OCI-LY3 (cell line): ENCODE results near the gene DHDH.
"Not testable (repeated sequence)": the region's sequence is repeated elsewhere in the genome, so short reads cannot be mapped to it uniquely, and the experiment has no call there.

Source experiments
- H2AFZ ChIP-seq: fragments of 200-600, 300-600 bp; shearing (Covaris generic); 2 replicates; pipeline ENCODE4 v1.6.0; 2014; ENCODE audit warnings: antibody characterized with exemption, low read depth, low read length
- H3K27ac ChIP-seq: fragments of 200-600, 300-600 bp; sonication (generic); 2 replicates; pipeline ENCODE4 v1.5.1; 2014; ENCODE audit warnings: mild to moderate bottlenecking, low read length, moderate library complexity, mixed read lengths
- H3K27me3 ChIP-seq: fragments of 200-600, 300-600 bp; sonication (generic); 2 replicates; pipeline ENCODE4 v1.6.1; 2014; ENCODE audit warnings: low read depth, low read length, mixed read lengths
- H3K36me3 ChIP-seq: fragments of 200-600, 300-600 bp; sonication (generic); replicated peaks from 2 replicates; pipeline ENCODE3; 2014; ENCODE audit warnings: low read depth, low read length, mixed read lengths
- H3K4me1 ChIP-seq: fragments of 300-600, 200-600 bp; sonication (generic); 2 replicates; pipeline ENCODE4 v1.6.1; 2014; ENCODE audit warnings: low read length, mixed read lengths
- H3K4me2 ChIP-seq: fragments of 200-600, 300-600 bp; sonication (generic); 2 replicates; pipeline ENCODE4 v1.6.1; 2014; ENCODE audit warnings: low read length, mixed read lengths
- H3K4me3 ChIP-seq: fragments of 300-600, 200-600 bp; sonication (generic); 2 replicates; pipeline ENCODE4 v1.5.1; 2014; ENCODE audit warnings: antibody characterized with exemption, mild to moderate bottlenecking, low read length, moderate library complexity
- H3K79me2 ChIP-seq: fragments of 300-600, 200-600 bp; shearing (Covaris generic); 2 replicates; pipeline ENCODE4 v1.6.1; 2014; ENCODE audit warnings: mild to moderate bottlenecking, low read length, mixed read lengths
- H3K9ac ChIP-seq: fragments of 300-600, 200-600 bp; shearing (Covaris generic); 2 replicates; pipeline ENCODE4 v1.6.0; 2014; ENCODE audit warnings: mild to moderate bottlenecking, low read length, moderate library complexity
- H3K9me3 ChIP-seq: fragments of 200-600, 300-600 bp; shearing (Covaris generic); 2 replicates; pipeline ENCODE4 v1.6.1; 2014; ENCODE audit warnings: low read length, mixed read lengths; ENCODE audit not compliant: insufficient read depth
- H4K20me1 ChIP-seq: fragments of 200-600, 300-600 bp; sonication (generic); 2 replicates; pipeline ENCODE4 v1.6.1; 2016; ENCODE audit warnings: low read length, mixed read lengths; ENCODE audit not compliant: insufficient read depth
- EZH2phosphoT487 ChIP-seq: fragments of 200-600 bp; shearing (Covaris generic); IDR thresholded peaks from 2 replicates; pipeline ENCODE4 v1.6.1; 2018; ENCODE audit warnings: antibody characterized with exemption, mixed run types, low read depth
- TF ChIP-seq, protein P1 (sequence below): fragments of 200-600, 300-600 bp; sonication (generic); IDR thresholded peaks from 2 replicates; pipeline ENCODE4 v1.5.1; 2014; ENCODE audit warnings: antibody characterized with exemption, low read length, low read depth

Gene DHDH

GRCh38 chr19:48905664-48906063 is 27.8 kb upstream of the DHDH start:
- Histone ChIP-seq H3K36me3 (peaks cover 12% of the 10 kb centered on the region), H4K20me1 (no peaks in the 10 kb centered on the region), H2AFZ (no peak overlapping the region), H3K79me2 (0 out of 2 replicates have a peak, but pooled peaks cover under 1% of the 10 kb centered on the region), H3K4me3 (no peak overlapping the region), H3K4me1 (peaks cover 6% of the 10 kb centered on the region; the same call in 1 of the 2 replicates), H3K9ac (no peak overlapping the region), H3K27me3 (no peaks in the 10 kb centered on the region), H3K27ac (no peak overlapping the region), H3K9me3 (no peaks in the 10 kb centered on the region), H3K4me2 (no peak overlapping the region)
- no peak for TF ChIP-seq EZH2phosphoT487
- TF ChIP-seq, protein P1, sequence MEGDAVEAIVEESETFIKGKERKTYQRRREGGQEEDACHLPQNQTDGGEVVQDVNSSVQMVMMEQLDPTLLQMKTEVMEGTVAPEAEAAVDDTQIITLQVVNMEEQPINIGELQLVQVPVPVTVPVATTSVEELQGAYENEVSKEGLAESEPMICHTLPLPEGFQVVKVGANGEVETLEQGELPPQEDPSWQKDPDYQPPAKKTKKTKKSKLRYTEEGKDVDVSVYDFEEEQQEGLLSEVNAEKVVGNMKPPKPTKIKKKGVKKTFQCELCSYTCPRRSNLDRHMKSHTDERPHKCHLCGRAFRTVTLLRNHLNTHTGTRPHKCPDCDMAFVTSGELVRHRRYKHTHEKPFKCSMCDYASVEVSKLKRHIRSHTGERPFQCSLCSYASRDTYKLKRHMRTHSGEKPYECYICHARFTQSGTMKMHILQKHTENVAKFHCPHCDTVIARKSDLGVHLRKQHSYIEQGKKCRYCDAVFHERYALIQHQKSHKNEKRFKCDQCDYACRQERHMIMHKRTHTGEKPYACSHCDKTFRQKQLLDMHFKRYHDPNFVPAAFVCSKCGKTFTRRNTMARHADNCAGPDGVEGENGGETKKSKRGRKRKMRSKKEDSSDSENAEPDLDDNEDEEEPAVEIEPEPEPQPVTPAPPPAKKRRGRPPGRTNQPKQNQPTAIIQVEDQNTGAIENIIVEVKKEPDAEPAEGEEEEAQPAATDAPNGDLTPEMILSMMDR: no peak

DNA sequence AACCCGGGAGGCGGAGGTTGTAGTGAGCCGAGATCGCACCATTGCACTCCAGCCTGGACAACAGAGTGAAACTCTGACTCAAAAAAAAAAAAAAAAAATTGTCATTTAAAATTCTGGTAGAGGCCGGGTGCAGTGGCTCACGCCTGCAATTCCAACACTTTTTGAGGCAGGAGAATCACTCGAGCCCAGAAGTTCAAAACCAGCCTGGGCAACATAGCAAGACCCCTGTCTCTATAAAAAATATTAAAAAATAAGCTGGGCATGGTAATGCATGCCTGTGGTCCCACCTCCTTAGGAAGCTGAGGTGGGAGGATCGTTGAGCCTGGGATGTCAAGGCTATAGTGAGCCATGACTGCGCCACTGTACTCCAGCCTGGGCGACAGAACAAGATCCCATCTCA is 27.2 kb upstream of the DHDH start:
- H3K4me3 ChIP-seq: no peak overlapping the region
- no peaks in the 10 kb centered on the region for H3K9me3 ChIP-seq
- no peak overlapping the region for H3K27ac ChIP-seq
- TF ChIP-seq, protein P1: no peak
- no peak for TF ChIP-seq EZH2phosphoT487
- peaks cover 6% of the 10 kb centered on the region; the same call in 1 of the 2 replicates for H3K4me1 ChIP-seq
- H3K36me3 ChIP-seq: peaks cover 18% of the 10 kb centered on the region
- H3K9ac ChIP-seq: no peak overlapping the region
- no peaks in the 10 kb centered on the region for H3K27me3 ChIP-seq
- H3K79me2 ChIP-seq: no peaks in the 10 kb centered on the region
- H2AFZ ChIP-seq: no peak overlapping the region
- no peak overlapping the region for H3K4me2 ChIP-seq
- no peaks in the 10 kb centered on the region for H4K20me1 ChIP-seq

- Histone ChIP-seq H3K27ac (no peak overlapping the region), H3K4me3 (no peak overlapping the region), H3K79me2 (no peaks in the 10 kb centered on the region), H4K20me1 (no peaks in the 10 kb centered on the region), H3K4me1 (peaks cover 6% of the 10 kb centered on the region; the same call in 1 of the 2 replicates), H3K36me3 (peaks cover 21% of the 10 kb centered on the region), H3K9me3 (no peaks in the 10 kb centered on the region), H2AFZ (no peak overlapping the region), H3K4me2 (no peak overlapping the region), H3K27me3 (no peaks in the 10 kb centered on the region), H3K9ac (no peak overlapping the region)
- TF ChIP-seq, protein P1: no peak
- no peak for TF ChIP-seq EZH2phosphoT487
Measured at GRCh38 chr19:48907671-48908070, 25.8 kb upstream of the DHDH start.

GRCh38 chr19:48909424-48910077 is 23.9 kb upstream of the DHDH start:
- H3K4me1 ChIP-seq, H3K4me2 ChIP-seq, H2AFZ ChIP-seq, H3K9me3 ChIP-seq, H4K20me1 ChIP-seq, H3K4me3 ChIP-seq, H3K9ac ChIP-seq, H3K27me3 ChIP-seq, H3K79me2 ChIP-seq, H3K27ac ChIP-seq: not testable (repeated sequence)
- peaks cover 30% of the 10 kb centered on the region for H3K36me3 ChIP-seq
